Gastrocnemius medialis (tissue), 4 donors: ENCODE data around the gene FRMPD4. TPM values are rescaled to one million over a fixed set of nuclear protein-coding genes. Genes with fewer than 3 reads are reported as not detected.

Experiments
- ATAC-seq, 2 donors: fragments of 150-250 bp; one replicate each; pipeline ENCODE4 v1.9.1; 2016
- DNase-seq, 2 donors: peaks; one replicate each; pipeline ENCODE4 v3.0.0-alpha.2; 2019
- H3K27ac ChIP-seq, 4 donors: fragments of 200-600 bp; sonication (generic); 1 replicate in 1 of 4; 2 replicates in 3 of 4; pipeline ENCODE4 v1.5.1; 2016 to 2018; ENCODE audit warnings: mild to moderate bottlenecking in 2 of 4, moderate library complexity in 1 of 4
- H3K27me3 ChIP-seq, 3 donors: fragments of 200-600 bp; sonication (generic) in 2 of 3; 1 replicate in 1 of 3; 2 replicates in 2 of 3; pipeline versions ENCODE4 v1.5.1 to v1.6.0; 2016 to 2019; ENCODE audit warnings: mild to moderate bottlenecking in 1 of 3, moderate library complexity in 1 of 3
- H3K36me3 ChIP-seq, 2 donors: fragments of 200-600 bp; sonication (generic) in 1 of 2; one replicate each; pipeline ENCODE4 v1.5.1; 2017 to 2018
- H3K4me1 ChIP-seq, 2 donors: fragments of 200-600 bp; sonication (generic) in 1 of 2; one replicate each; pipeline ENCODE4 v1.5.1; 2016 to 2017; ENCODE audit warnings: mild to moderate bottlenecking in 2 of 2
- H3K4me3 ChIP-seq, 4 donors: fragments of 200-600 bp; sonication (generic) in 3 of 4; 1 replicate in 1 of 4; 2 replicates in 3 of 4; pipeline ENCODE4 v1.5.1; 2016 to 2019; ENCODE audit warnings: mild to moderate bottlenecking in 2 of 4
- H3K9me3 ChIP-seq, 3 donors: fragments of 200-600 bp; sonication (generic) in 2 of 3; 1 replicate in 1 of 3; 2 replicates in 2 of 3; pipeline ENCODE4 v1.5.1; 2016 to 2019
- POLR2A ChIP-seq, 2 donors: fragments of 450-650 bp; IDR thresholded peaks; one replicate each; pipeline ENCODE4 v1.6.1; 2017; ENCODE audit warnings: antibody characterized with exemption in 2 of 2, mild to moderate bottlenecking in 2 of 2, moderate library complexity in 2 of 2
- in situ Hi-C, 4 donors: fragments of 200-750 bp; cut with MboI; loops; one replicate each; pipeline versions ENCODE4 v1.15.0 to v1.8.0; 2017; ENCODE audit warnings: low sequenced_read_pairs in 4 of 4
- intact Hi-C: fragments of 100-400 bp; cut with DNase I; formaldehyde crosslinking; loops from one replicate; pipeline ENCODE4 v1.15.1; 2023; ENCODE audit warnings: low total_unique reads
- total RNA-seq, 4 donors: library from RNA; depleted of rRNA; stranded (reverse); fragments of >200 nt; gene quantifications; one replicate each; pipeline versions ENCODE4 v1.1.0 to v1.2.3, GENCODE V29; 2016
- TF ChIP-seq, protein P1 (sequence below), 5 experiments: fragments of 450-650 bp in 3 of 5; fragments of 200-600 bp in 2 of 5; sonication (generic) in 2 of 5; IDR thresholded peaks in 4 of 5; conservative IDR thresholded peaks in 1 of 5; 1 replicate in 4 of 5; 2 replicates in 1 of 5; pipeline ENCODE4 v1.5.1; 2016 to 2019; ENCODE audit warnings: antibody characterized with exemption in 5 of 5, mild to moderate bottlenecking in 3 of 5, moderate library complexity in 3 of 5

Gene FRMPD4
- total RNA-seq, 4 donors from 2014 or later, result 0.02 TPM; not detected in 3

DNA sequence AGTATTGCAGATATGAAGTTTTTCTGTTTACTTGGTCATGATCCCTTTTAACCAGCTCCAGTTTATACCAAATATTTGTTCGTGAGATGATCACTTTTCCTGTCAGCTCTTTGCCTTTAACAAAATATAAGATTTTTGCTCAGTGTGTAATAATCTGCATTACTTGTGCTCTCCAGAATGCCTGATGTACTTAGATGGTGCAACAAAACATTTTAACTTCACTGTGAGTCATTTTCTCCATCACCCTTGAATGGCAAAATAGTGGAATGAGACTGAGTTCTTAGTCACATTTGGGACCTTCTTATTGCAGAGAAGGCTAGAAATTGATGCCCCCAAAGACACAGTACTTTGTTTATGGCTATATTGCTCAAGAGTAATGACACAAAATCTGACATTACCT lies 252.0 kb downstream of the FRMPD4 start:
- intact Hi-C loops, result no loop called here

DNA sequence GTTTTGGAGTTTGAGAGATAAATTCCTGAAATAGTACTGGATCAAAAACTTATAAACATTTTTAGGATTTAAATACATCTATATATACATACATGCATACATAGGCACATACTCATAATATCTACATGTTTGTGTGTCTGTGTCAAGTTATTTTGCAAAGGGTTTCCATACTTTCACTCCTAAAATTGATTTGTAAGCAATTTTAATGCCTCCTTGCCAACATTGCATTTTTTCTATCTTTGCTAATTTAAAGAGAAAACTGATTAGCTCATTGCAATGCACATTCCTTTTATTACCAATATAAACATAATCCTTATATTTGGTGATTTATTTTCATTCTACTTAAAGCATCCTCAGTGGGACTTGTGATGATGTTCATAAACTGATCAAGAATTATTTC lies 258.3 kb downstream of the FRMPD4 start:
- Histone ChIP-seq H3K9me3 (no peaks in the 10 kb centered on the region), H3K36me3 (no peaks in the 10 kb centered on the region), H3K27me3 (no peaks in the 10 kb centered on the region), H3K4me3 (no peak overlapping the region), H3K4me1 (no peaks in the 10 kb centered on the region), H3K27ac (no peak overlapping the region)
- intact Hi-C loops, result no loop called here
- in situ Hi-C loops, result no loop called here
- ATAC-seq, result no peak
- TF ChIP-seq POLR2A (IDR thresholded peaks at IDR 0.05), result no peak
- TF ChIP-seq, protein P1, sequence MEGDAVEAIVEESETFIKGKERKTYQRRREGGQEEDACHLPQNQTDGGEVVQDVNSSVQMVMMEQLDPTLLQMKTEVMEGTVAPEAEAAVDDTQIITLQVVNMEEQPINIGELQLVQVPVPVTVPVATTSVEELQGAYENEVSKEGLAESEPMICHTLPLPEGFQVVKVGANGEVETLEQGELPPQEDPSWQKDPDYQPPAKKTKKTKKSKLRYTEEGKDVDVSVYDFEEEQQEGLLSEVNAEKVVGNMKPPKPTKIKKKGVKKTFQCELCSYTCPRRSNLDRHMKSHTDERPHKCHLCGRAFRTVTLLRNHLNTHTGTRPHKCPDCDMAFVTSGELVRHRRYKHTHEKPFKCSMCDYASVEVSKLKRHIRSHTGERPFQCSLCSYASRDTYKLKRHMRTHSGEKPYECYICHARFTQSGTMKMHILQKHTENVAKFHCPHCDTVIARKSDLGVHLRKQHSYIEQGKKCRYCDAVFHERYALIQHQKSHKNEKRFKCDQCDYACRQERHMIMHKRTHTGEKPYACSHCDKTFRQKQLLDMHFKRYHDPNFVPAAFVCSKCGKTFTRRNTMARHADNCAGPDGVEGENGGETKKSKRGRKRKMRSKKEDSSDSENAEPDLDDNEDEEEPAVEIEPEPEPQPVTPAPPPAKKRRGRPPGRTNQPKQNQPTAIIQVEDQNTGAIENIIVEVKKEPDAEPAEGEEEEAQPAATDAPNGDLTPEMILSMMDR (IDR thresholded peaks at IDR 0.05 in 4 of 5, conservative IDR thresholded peaks at IDR 0.05 in 1 of 5), result no peak
- no peak for DNase-seq

More for the DNA sequence above, 252.0 kb downstream of the FRMPD4 start:
- Histone ChIP-seq H3K4me1 (no peaks in the 10 kb centered on the region), H3K4me3 (no peak overlapping the region), H3K36me3 (no peaks in the 10 kb centered on the region), H3K27me3 (no peaks in the 10 kb centered on the region), H3K27ac (no peak overlapping the region), H3K9me3 (no peaks in the 10 kb centered on the region)
- TF ChIP-seq, protein P1 (IDR thresholded peaks at IDR 0.05 in 4 of 5, conservative IDR thresholded peaks at IDR 0.05 in 1 of 5), result no peak
- in situ Hi-C loops, result no loop called here
- ATAC-seq (no peak), DNase-seq (no peak)

GRCh38 chrX:12400218-12400617 lies 261.9 kb downstream of the FRMPD4 start:
- DNase-seq (no peak), ATAC-seq (peak in 1 of 2 donors; percentile 81)
- Histone ChIP-seq H3K36me3 (no peaks in the 10 kb centered on the region), H3K4me3 (no peak overlapping the region), H3K9me3 (no peaks in the 10 kb centered on the region), H3K4me1 (no peaks in the 10 kb centered on the region), H3K27ac (no peak overlapping the region), H3K27me3 (no peaks in the 10 kb centered on the region)
- intact Hi-C loops (no loop called here), in situ Hi-C loops (no loop called here)
- TF ChIP-seq POLR2A (IDR thresholded peaks at IDR 0.05), result no peak
- TF ChIP-seq, protein P1 (IDR thresholded peaks at IDR 0.05 in 4 of 5, conservative IDR thresholded peaks at IDR 0.05 in 1 of 5), result no peak

- no peak overlapping the region for H3K27ac ChIP-seq
- H3K27me3 ChIP-seq, result no peaks in the 10 kb centered on the region
- TF ChIP-seq, protein P1 (IDR thresholded peaks at IDR 0.05 in 4 of 5, conservative IDR thresholded peaks at IDR 0.05 in 1 of 5), result no peak
- intact Hi-C loops (no loop called here), in situ Hi-C loops (no loop called here)
- ATAC-seq, result no peak
- no peaks in the 10 kb centered on the region for H3K9me3 ChIP-seq
- no peaks in the 10 kb centered on the region for H3K36me3 ChIP-seq
- H3K4me3 ChIP-seq, result no peak overlapping the region
- no peaks in the 10 kb centered on the region for H3K4me1 ChIP-seq
- no peak for DNase-seq
Observed at GRCh38 chrX:12401252-12401651, 263.0 kb downstream of the FRMPD4 start.

- intact Hi-C loops (no loop called here), in situ Hi-C loops (no loop called here)
- Histone ChIP-seq H3K36me3 (no peaks in the 10 kb centered on the region), H3K4me3 (no peak overlapping the region), H3K4me1 (no peaks in the 10 kb centered on the region), H3K9me3 (no peaks in the 10 kb centered on the region), H3K27me3 (no peaks in the 10 kb centered on the region), H3K27ac (no peak overlapping the region)
- ATAC-seq (no peak), DNase-seq (no peak)
- TF ChIP-seq, protein P1 (IDR thresholded peaks at IDR 0.05 in 4 of 5, conservative IDR thresholded peaks at IDR 0.05 in 1 of 5), result no peak
- no peak for TF ChIP-seq POLR2A (IDR thresholded peaks at IDR 0.05)
Observed at GRCh38 chrX:12403474-12404082, 265.3 kb downstream of the FRMPD4 start.
